GM12891 (cell line): ENCODE results near the gene POLR2C.
"Not testable (repeated sequence)": the region's sequence is repeated elsewhere in the genome, so short reads cannot be mapped to it uniquely, and the experiment has no call there.

Experiments used
- DNase-seq: peaks from one replicate; pipeline ENCODE4 v3.0.0; 2011; ENCODE audit warnings: low spot score; ENCODE audit not compliant: insufficient read length
- FAIRE-seq: peaks from 2 replicates; lab custom pipeline; 2011; peaks lifted over from hg19 to GRCh38; lab: Jason Lieb, UNC
- PAX5 ChIP-seq: IDR thresholded peaks from 2 replicates; pipeline ENCODE4 v1.6.1; 2011; ENCODE audit warnings: low read length, moderate library complexity, mild to moderate bottlenecking; ENCODE audit not compliant: insufficient read depth, severe bottlenecking
- POLR2A ChIP-seq: IDR thresholded peaks from 2 replicates; pipeline ENCODE4 v1.6.1; 2011; ENCODE audit warnings: low read depth, low read length, control low read depth
- POLR2AphosphoS5 ChIP-seq: IDR thresholded peaks from 2 replicates; pipeline ENCODE4 v1.6.1; 2011; ENCODE audit warnings: low read depth, low read length, control low read depth
- POU2F2 ChIP-seq: IDR thresholded peaks from 2 replicates; pipeline ENCODE4 v1.6.1; 2011; ENCODE audit warnings: low read depth, mild to moderate bottlenecking, control low read depth, low read length, moderate library complexity
- SPI1 ChIP-seq: IDR thresholded peaks from 2 replicates; pipeline ENCODE4 v1.6.1; 2011; ENCODE audit warnings: low read depth, low read length, control low read depth
- TAF1 ChIP-seq: IDR thresholded peaks from 2 replicates; pipeline ENCODE4 v1.6.1; 2011; ENCODE audit warnings: low read depth, low read length, control low read depth

POLR2C gene

GRCh38 chr16:57427307-57427706, 35.2 kb upstream of the POLR2C start:
- peak; percentile 33 for FAIRE-seq
- no peak for DNase-seq
- TF ChIP-seq PAX5 (no peak), POLR2AphosphoS5 (0 out of 2 replicates have a peak, but pooled peaks have one; percentile 15)

DNA sequence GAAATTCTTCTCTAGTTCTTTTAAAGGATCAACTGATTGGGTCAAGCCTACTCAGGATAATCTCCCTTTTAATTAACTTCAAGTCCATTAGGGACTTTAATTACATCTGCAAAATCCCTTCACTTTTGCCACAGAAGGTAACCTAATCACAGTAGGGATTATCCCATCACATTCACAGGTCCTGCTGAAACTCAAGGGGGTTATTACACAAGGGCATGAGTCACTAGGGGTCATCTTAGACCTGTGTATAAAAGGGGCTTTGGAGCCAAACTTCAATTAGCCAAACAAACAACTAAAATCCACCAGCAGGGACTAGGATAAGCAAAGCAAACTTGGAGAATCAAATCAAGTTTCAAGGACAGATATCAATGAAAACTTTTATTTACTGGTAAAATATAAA, 34.7 kb upstream of the POLR2C start:
- TF ChIP-seq POLR2AphosphoS5 (no peak), POLR2A (no peak), PAX5 (no peak), SPI1 (no peak), TAF1 (no peak), POU2F2 (no peak)
- FAIRE-seq (no peak), DNase-seq (no peak)

- DNase-seq (no peak), FAIRE-seq (no peak)
- TF ChIP-seq POU2F2 (no peak), POLR2A (no peak), POLR2AphosphoS5 (no peak), PAX5 (no peak), SPI1 (no peak), TAF1 (no peak)
Observed at GRCh38 chr16:57430955-57431354, 31.5 kb upstream of the POLR2C start.

- no peak for TF ChIP-seq POLR2AphosphoS5
- no peak for TF ChIP-seq POLR2A
- TF ChIP-seq POU2F2, result no peak
- TF ChIP-seq SPI1, result no peak
- TF ChIP-seq PAX5, result no peak
- TF ChIP-seq TAF1, result no peak
- no peak for FAIRE-seq
- DNase-seq, result no peak
Observed at GRCh38 chr16:57432505-57432904, 30.0 kb upstream of the POLR2C start.

- TF ChIP-seq POLR2A, result no peak
- TF ChIP-seq PAX5, result no peak
- no peak for TF ChIP-seq POU2F2
- no peak for TF ChIP-seq TAF1
- TF ChIP-seq SPI1, result no peak
- no peak for TF ChIP-seq POLR2AphosphoS5
- DNase-seq, result no peak
- no peak for FAIRE-seq
Observed at GRCh38 chr16:57432989-57433388, 29.5 kb upstream of the POLR2C start.

- DNase-seq, result no peak
- no peak for TF ChIP-seq POLR2AphosphoS5
- no peak for TF ChIP-seq TAF1
- TF ChIP-seq SPI1, result no peak
- TF ChIP-seq PAX5, result no peak
- no peak for TF ChIP-seq POLR2A
- no peak for TF ChIP-seq POU2F2
- no peak for FAIRE-seq
Observed at GRCh38 chr16:57434003-57434402, 28.5 kb upstream of the POLR2C start.

GRCh38 chr16:57435838-57436237, 26.6 kb upstream of the POLR2C start:
- TF ChIP-seq SPI1, result no peak
- no peak for TF ChIP-seq TAF1
- no peak for TF ChIP-seq POLR2AphosphoS5
- no peak for TF ChIP-seq POLR2A
- TF ChIP-seq POU2F2, result no peak
- no peak for TF ChIP-seq PAX5
- no peak for FAIRE-seq
- no peak for DNase-seq

- not testable (repeated sequence) for DNase-seq, FAIRE-seq
Observed at GRCh38 chr16:57439947-57440346, 22.5 kb upstream of the POLR2C start.

DNA sequence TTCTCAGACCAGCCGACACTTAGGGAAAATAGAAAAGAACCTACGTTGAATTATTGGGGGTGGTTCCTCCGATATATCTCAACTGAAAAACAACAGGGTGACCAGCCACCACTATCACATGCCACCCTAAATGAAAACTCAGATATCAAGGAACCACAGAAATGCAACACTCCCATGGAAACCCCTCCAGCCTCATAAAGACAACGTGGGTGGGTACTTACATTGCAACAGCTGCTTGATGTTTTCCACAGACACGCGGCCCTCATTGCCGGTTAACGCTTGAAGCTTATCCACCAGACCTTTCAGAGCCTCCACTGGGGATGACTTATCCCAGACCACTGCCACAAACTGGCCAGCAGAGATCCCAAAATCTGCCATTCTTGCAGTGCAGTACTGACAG, 21.9 kb upstream of the POLR2C start:
- DNase-seq, FAIRE-seq: not testable (repeated sequence)

- DNase-seq (no peak), FAIRE-seq (no peak)
- TF ChIP-seq PAX5 (no peak), TAF1 (no peak), POLR2AphosphoS5 (no peak), SPI1 (no peak), POLR2A (no peak), POU2F2 (no peak)
Observed at GRCh38 chr16:57444711-57445110, 17.8 kb upstream of the POLR2C start.

DNA sequence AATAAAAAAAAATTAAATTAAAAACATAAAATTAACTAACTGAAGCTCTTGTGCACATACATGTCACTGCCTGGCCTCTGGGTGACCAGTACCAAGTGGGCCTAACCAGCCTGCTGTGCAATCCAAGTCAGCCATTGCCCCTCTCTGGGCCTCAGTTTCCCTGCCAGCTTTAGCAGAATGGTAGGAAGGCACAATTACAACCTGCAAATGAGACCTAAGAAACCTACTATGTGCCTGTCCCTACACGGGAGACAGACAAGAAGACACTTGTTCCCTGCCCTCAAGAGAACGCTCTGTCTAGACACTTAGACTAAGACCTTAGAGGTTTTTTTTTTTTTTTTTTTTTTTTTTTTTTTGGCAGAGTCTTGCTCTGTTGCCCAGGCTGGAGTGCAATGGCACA, 17.0 kb upstream of the POLR2C start:
- TF ChIP-seq TAF1 (no peak), POLR2AphosphoS5 (no peak), POU2F2 (no peak), PAX5 (no peak), SPI1 (no peak), POLR2A (no peak)
- FAIRE-seq (no peak), DNase-seq (no peak)

DNA sequence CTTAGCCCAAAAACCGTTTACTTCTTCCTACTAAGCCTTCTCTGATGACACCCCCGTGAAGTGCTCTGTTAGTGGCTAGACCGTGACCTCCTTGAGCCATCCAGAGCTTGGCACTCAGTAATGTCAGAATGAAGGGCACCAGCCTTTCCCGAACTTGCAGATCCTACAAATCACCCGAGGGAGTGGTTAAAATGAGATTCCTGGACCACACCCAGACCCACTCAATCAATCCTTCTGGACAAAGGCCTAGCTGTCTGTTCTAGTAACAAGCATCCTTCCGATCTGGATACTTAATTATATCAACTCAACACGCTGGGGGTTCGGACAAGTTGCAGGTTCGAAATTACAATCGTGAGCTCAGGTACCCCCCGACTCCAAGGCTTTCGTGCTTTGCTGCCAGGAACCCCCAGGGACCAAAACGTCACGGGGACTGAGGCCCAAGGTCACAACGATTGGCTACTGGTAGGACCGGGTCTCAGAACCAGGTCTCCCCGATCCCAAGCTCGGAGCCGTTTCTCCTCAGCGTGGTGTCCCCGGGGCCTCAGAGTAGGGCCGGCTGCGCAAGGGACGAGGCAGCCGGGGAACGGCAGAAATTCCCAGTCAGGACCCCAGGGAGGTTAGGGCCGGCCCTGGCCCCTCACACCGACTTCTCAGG, 15.8 kb upstream of the POLR2C start:
- FAIRE-seq, result no peak
- TF ChIP-seq POLR2A, result 0 out of 2 replicates have a peak, but pooled peaks have one; percentile 25
- TF ChIP-seq POLR2AphosphoS5, result no peak; the same call in 1 of the 2 replicates
- DNase-seq, result peak; percentile 41
